ENCODE data around the gene AFP. TPM values are rescaled to one million over a fixed set of nuclear protein-coding genes. Genes with fewer than 3 reads are reported as not detected.

The AFP gene
- total RNA-seq, 1 donor from 2014 or later = not detected

DNA sequence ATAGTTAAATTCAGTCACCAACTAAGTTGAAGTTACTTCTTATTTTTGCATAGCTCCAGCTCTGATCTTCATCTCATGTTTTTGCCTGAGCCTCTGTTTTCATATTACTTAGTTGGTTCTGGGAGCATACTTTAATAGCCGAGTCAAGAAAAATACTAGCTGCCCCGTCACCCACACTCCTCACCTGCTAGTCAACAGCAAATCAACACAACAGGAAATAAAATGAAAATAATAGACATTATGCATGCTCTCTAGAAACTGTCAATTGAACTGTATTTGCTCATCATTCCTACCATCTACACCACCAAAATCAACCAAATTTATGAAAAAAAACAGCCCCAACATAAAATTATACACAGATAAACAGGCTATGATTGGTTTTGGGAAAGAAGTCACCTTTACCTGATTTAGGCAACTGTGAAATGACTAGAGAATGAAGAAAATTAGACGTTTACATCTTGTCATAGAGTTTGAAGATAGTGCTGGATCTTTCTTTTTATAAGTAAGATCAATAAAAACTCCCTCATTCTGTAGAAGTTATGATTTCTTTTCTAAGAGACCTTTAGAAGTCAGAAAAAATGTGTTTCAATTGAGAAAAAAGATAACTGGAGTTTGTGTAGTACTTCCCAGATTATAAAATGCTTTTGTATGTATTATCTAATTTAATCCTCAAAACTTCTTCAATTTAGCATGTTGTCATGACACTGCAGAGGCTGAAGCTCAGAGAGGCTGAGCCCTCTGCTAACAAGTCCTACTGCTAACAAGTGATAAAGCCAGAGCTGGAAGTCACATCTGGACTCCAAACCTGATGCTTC, 24.9 kb upstream of the AFP start:
- no peak overlapping the region for H3K9ac ChIP-seq
- no peak overlapping the region for H3K27ac ChIP-seq
- TF ChIP-seq, protein P1, sequence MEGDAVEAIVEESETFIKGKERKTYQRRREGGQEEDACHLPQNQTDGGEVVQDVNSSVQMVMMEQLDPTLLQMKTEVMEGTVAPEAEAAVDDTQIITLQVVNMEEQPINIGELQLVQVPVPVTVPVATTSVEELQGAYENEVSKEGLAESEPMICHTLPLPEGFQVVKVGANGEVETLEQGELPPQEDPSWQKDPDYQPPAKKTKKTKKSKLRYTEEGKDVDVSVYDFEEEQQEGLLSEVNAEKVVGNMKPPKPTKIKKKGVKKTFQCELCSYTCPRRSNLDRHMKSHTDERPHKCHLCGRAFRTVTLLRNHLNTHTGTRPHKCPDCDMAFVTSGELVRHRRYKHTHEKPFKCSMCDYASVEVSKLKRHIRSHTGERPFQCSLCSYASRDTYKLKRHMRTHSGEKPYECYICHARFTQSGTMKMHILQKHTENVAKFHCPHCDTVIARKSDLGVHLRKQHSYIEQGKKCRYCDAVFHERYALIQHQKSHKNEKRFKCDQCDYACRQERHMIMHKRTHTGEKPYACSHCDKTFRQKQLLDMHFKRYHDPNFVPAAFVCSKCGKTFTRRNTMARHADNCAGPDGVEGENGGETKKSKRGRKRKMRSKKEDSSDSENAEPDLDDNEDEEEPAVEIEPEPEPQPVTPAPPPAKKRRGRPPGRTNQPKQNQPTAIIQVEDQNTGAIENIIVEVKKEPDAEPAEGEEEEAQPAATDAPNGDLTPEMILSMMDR (IDR thresholded peaks at IDR 0.05) = no peak
- no peak for TF ChIP-seq EZH2 (IDR thresholded peaks at IDR 0.05)
- TF ChIP-seq EZH2phosphoT487 (IDR thresholded peaks at IDR 0.05) = no peak
- H3K4me3 ChIP-seq = no peak overlapping the region
- H3K36me3 Mint-ChIP-seq = no peaks in the 10 kb centered on the region
- H3K4me1 Mint-ChIP-seq = peaks cover 4% of the 10 kb centered on the region
- no peaks in the 10 kb centered on the region for H3K9me3 ChIP-seq (ENCODE audit: low read depth)
- H4K20me1 ChIP-seq (ENCODE audit: low read depth) = no peaks in the 10 kb centered on the region
- no peaks in the 10 kb centered on the region for H3K27me3 Mint-ChIP-seq (ENCODE audit: insufficient read depth, low read depth)
- no peaks in the 10 kb centered on the region for H3K79me2 ChIP-seq (ENCODE audit: low read depth)
- no peaks in the 10 kb centered on the region for H3K4me1 ChIP-seq
- H2AFZ ChIP-seq (replicated peaks) = no peak overlapping the region
- no peaks in the 10 kb centered on the region for H3K36me3 ChIP-seq
- DNase-seq (ENCODE audit: low spot score) = no peak
- H3K4me3 Mint-ChIP-seq = no peak overlapping the region
- no peaks in the 10 kb centered on the region for H3K27me3 ChIP-seq
- no peaks in the 10 kb centered on the region for H3K9me3 Mint-ChIP-seq
- no peaks in the 10 kb centered on the region for H3F3A ChIP-seq (ENCODE audit: low read depth)
- no peak overlapping the region for H3K4me2 ChIP-seq
- no peak overlapping the region for H3K27ac Mint-ChIP-seq

- H3K27ac Mint-ChIP-seq = no peak overlapping the region
- Histone ChIP-seq H3K36me3 (no peaks in the 10 kb centered on the region), H4K20me1 (ENCODE audit: low read depth) (no peaks in the 10 kb centered on the region), H3K9ac (no peak overlapping the region), H2AFZ (replicated peaks) (no peak overlapping the region), H3K79me2 (ENCODE audit: low read depth) (no peaks in the 10 kb centered on the region), H3K27ac (no peak overlapping the region), H3K4me3 (no peak overlapping the region), H3K27me3 (no peaks in the 10 kb centered on the region), H3K9me3 (ENCODE audit: low read depth) (no peaks in the 10 kb centered on the region), H3F3A (ENCODE audit: low read depth) (no peaks in the 10 kb centered on the region), H3K4me1 (no peaks in the 10 kb centered on the region), H3K4me2 (no peak overlapping the region)
- no peaks in the 10 kb centered on the region for H3K9me3 Mint-ChIP-seq
- no peak for DNase-seq (ENCODE audit: low spot score)
- no peak overlapping the region for H3K4me3 Mint-ChIP-seq
- H3K36me3 Mint-ChIP-seq = no peaks in the 10 kb centered on the region
- H3K4me1 Mint-ChIP-seq = peaks cover 4% of the 10 kb centered on the region
- H3K27me3 Mint-ChIP-seq (ENCODE audit: insufficient read depth, low read depth) = no peaks in the 10 kb centered on the region
- TF ChIP-seq EZH2phosphoT487 (IDR thresholded peaks at IDR 0.05) (no peak), EZH2 (IDR thresholded peaks at IDR 0.05) (no peak)
- TF ChIP-seq, protein P1 (IDR thresholded peaks at IDR 0.05) = no peak
Measured at GRCh38 chr4:73411731-73412414, 24.1 kb upstream of the AFP start.

GRCh38 chr4:73413294-73413755, 22.7 kb upstream of the AFP start:
- no peaks in the 10 kb centered on the region for H3K36me3 Mint-ChIP-seq

More at GRCh38 chr4:73413294-73413755, 22.7 kb upstream of the AFP start:
- Histone ChIP-seq H3K36me3 (no peaks in the 10 kb centered on the region), H3K4me1 (no peaks in the 10 kb centered on the region), H3F3A (ENCODE audit: low read depth) (no peaks in the 10 kb centered on the region), H3K9me3 (ENCODE audit: low read depth) (no peaks in the 10 kb centered on the region), H3K4me3 (no peak overlapping the region), H3K27ac (no peak overlapping the region), H3K4me2 (no peak overlapping the region), H2AFZ (replicated peaks) (no peak overlapping the region), H3K9ac (no peak overlapping the region), H4K20me1 (ENCODE audit: low read depth) (no peaks in the 10 kb centered on the region), H3K79me2 (ENCODE audit: low read depth) (no peaks in the 10 kb centered on the region), H3K27me3 (no peaks in the 10 kb centered on the region)
- DNase-seq (ENCODE audit: low spot score) = no peak
- TF ChIP-seq, protein P1 (IDR thresholded peaks at IDR 0.05) = no peak
- TF ChIP-seq EZH2 (IDR thresholded peaks at IDR 0.05) (no peak), EZH2phosphoT487 (IDR thresholded peaks at IDR 0.05) (no peak)
- H3K27me3 Mint-ChIP-seq (ENCODE audit: insufficient read depth, low read depth) = peaks cover 3% of the 10 kb centered on the region
- H3K27ac Mint-ChIP-seq = no peak overlapping the region
- no peak overlapping the region for H3K4me3 Mint-ChIP-seq
- H3K4me1 Mint-ChIP-seq = peaks cover 4% of the 10 kb centered on the region
- no peaks in the 10 kb centered on the region for H3K9me3 Mint-ChIP-seq
